ENCODE measurements around the gene GSG1.
"Not testable (repeated sequence)": the region's sequence is repeated elsewhere in the genome, so short reads cannot be mapped to it uniquely, and the experiment has no call there.

The GSG1 gene

DNA sequence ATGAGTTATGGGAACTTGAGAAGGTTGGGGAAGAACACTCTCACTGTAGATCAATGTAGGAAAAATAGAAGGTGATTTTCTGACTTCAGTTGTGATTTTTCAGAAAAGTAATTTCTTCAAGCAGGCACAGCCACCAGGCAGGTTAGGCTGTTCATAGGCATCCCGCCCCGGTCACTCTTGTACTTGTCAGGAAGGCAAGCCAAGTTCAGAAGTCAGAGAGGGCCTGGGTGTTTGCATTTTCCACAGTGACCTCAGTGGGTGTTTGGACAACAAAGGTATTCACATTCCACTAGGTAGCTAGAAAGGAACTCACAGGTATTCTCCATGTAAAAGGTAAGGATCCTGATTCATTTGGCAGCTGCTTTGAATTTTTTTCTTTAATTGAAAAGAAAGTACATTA lies 62.2 kb downstream of the GSG1 start:
- no peak for TF ChIP-seq MYC (IDR thresholded peaks at IDR 0.05; ENCODE audit: low read depth, low read length)
- no peak for TF ChIP-seq CTCF (IDR thresholded peaks at IDR 0.05; ENCODE audit: low read depth, low read length)
- no peak for TF ChIP-seq POLR2A (IDR thresholded peaks at IDR 0.05; ENCODE audit: extremely low read depth, insufficient read length)
- TF ChIP-seq MAX (IDR thresholded peaks at IDR 0.05; ENCODE audit: low read depth, low read length), result no peak
- no peak overlapping the region for H3K4me3 ChIP-seq (ENCODE audit: low read depth, low read length)
- no peak for DNase-seq (ENCODE audit: low read depth)

- DNase-seq (ENCODE audit: low read depth), result no peak
- no peak for TF ChIP-seq MAX (IDR thresholded peaks at IDR 0.05; ENCODE audit: low read depth, low read length)
- TF ChIP-seq POLR2A (IDR thresholded peaks at IDR 0.05; ENCODE audit: extremely low read depth, insufficient read length), result no peak
- TF ChIP-seq CTCF (IDR thresholded peaks at IDR 0.05; ENCODE audit: low read depth, low read length), result no peak
- TF ChIP-seq MYC (IDR thresholded peaks at IDR 0.05; ENCODE audit: low read depth, low read length), result no peak
- no peak overlapping the region for H3K4me3 ChIP-seq (ENCODE audit: low read depth, low read length)
These were observed 64.0 kb downstream of the GSG1 start for GRCh38 chr12:13039328-13039956.

GRCh38 chr12:13038491-13039161 lies 64.8 kb downstream of the GSG1 start:
- TF ChIP-seq CTCF (IDR thresholded peaks at IDR 0.05; ENCODE audit: low read depth, low read length) (no peak), MAX (IDR thresholded peaks at IDR 0.05; ENCODE audit: low read depth, low read length) (no peak), MYC (IDR thresholded peaks at IDR 0.05; ENCODE audit: low read depth, low read length) (no peak), POLR2A (IDR thresholded peaks at IDR 0.05; ENCODE audit: extremely low read depth, insufficient read length) (no peak)
- H3K4me3 ChIP-seq (ENCODE audit: low read depth, low read length), result no peak overlapping the region
- no peak for DNase-seq (ENCODE audit: low read depth)

DNA sequence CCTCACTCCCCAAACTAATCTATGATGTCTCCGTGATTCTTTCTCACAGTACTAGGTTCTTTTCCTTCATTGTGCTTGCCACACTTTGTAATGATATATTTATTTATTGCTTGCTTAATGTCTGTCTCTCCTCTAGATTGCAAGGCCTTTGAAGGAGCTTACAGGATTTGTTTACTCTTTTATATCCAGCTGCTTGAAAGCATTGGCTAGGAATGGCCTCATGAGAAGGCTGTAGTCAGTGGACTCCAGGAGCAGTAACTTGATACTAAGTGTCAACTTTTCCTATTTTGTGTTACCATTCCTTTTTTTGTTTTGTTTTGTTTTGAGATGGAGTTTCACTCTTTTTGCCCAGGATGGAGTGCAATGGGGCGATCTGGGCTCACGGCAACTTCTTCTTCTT lies 66.6 kb downstream of the GSG1 start:
- H3K4me3 ChIP-seq (ENCODE audit: low read depth, low read length), result no peak overlapping the region
- DNase-seq (ENCODE audit: low read depth), result no peak
- no peak for TF ChIP-seq POLR2A (IDR thresholded peaks at IDR 0.05; ENCODE audit: extremely low read depth, insufficient read length)
- TF ChIP-seq MAX (IDR thresholded peaks at IDR 0.05; ENCODE audit: low read depth, low read length), result no peak
- TF ChIP-seq CTCF (IDR thresholded peaks at IDR 0.05; ENCODE audit: low read depth, low read length), result no peak
- no peak for TF ChIP-seq MYC (IDR thresholded peaks at IDR 0.05; ENCODE audit: low read depth, low read length)

DNA sequence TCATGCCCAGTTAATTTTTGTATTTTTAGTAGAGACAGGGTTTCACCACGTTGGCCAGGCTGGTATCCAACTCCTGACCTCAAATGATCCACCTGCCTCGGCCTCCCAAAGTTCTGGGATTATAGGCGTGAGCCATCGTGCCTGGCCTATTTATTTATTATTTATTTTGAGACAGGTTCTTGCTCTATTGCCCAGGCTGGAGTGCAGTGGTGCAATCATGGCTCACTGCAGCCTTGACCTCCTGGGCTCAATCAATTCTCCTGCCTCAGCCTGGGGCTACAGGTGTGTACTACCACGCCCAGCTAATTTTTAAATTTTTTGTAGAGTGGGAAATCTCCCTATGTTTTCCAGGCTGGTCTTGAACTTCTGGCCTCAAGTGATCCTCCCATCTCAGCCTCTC lies 68.1 kb downstream of the GSG1 start:
- H3K4me3 ChIP-seq (ENCODE audit: low read depth, low read length); DNase-seq (ENCODE audit: low read depth): not testable (repeated sequence)
